NCI-H526 treated with DMSO at 0.1 percent for 48 hours (cell line): ENCODE results near the gene UBE2G2.

Experiments used
- DNase-seq: peaks from one replicate; lab custom pipeline; 2025; lab: John Stamatoyannopoulos, UW

Gene UBE2G2

GRCh38 chr21:44727321-44727720, 74.3 kb downstream of the UBE2G2 start:
- DNase-seq: no peak

- no peak for DNase-seq
These were observed 74.8 kb downstream of the UBE2G2 start for GRCh38 chr21:44726826-44727225.

- DNase-seq: no peak
These were observed 76.7 kb downstream of the UBE2G2 start for GRCh38 chr21:44724926-44725325.

GRCh38 chr21:44724196-44724595, 77.4 kb downstream of the UBE2G2 start:
- DNase-seq: no peak

- no peak for DNase-seq
These were observed 78.2 kb downstream of the UBE2G2 start for GRCh38 chr21:44723177-44724131.

- DNase-seq: no peak
These were observed 78.9 kb downstream of the UBE2G2 start for GRCh38 chr21:44722731-44723130.

GRCh38 chr21:44720170-44720569, 81.5 kb downstream of the UBE2G2 start:
- DNase-seq: no peak
